NOMO-1 treated with DMSO at 0.1 percent for 48 hours (cell line): Measurements from ENCODE around the gene TDRD12.
"Not testable (repeated sequence)": the region's sequence is repeated elsewhere in the genome, so short reads cannot be mapped to it uniquely, and the experiment has no call there.

Experiments
- DNase-seq: peaks from one replicate; lab custom pipeline; 2025; ENCODE audit not compliant: unreplicated experiment; lab: John Stamatoyannopoulos, UW

TDRD12 gene

DNA sequence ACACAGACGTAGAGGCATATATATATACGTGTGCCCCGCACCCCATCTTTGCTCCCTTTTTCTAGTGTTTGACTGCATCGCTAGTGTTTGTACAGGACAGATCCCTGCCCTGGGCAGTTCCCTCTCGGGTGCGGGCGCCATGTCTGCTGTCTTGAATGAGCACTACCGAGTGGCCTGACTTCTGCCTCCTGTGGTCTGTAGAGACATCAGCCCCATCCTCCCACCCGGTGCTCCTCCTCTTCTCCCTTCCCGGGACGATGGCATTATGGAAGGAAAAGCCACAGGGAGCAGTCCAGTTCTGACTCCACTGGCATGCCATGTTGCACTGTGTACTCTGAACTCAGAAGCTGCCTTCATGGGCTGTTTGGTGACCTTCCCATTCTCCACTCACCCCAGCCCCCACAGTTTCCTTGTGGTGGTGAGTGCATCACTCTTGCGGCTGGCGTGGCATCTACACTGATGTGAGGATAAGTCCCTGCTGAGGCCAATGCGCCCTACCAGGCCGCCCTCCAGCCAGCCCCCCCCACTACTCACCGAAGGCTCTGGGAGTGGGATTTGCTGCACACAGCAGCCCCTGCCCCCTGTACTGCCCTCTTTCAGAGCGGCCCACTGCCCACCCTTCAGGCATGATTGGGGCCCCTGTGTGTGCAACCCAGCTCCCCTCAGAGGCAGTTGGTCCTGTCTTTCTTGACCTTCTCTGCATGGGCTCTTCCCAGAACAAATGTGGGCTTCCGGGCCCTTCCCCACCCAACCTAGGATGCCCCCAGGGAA, 25.2 kb downstream of the TDRD12 start:
- DNase-seq, result no peak

GRCh38 chr19:32745594-32746251, 26.2 kb downstream of the TDRD12 start:
- not testable (repeated sequence) for DNase-seq

- not testable (repeated sequence) for DNase-seq
Observed at GRCh38 chr19:32746631-32747196, 27.1 kb downstream of the TDRD12 start.

DNA sequence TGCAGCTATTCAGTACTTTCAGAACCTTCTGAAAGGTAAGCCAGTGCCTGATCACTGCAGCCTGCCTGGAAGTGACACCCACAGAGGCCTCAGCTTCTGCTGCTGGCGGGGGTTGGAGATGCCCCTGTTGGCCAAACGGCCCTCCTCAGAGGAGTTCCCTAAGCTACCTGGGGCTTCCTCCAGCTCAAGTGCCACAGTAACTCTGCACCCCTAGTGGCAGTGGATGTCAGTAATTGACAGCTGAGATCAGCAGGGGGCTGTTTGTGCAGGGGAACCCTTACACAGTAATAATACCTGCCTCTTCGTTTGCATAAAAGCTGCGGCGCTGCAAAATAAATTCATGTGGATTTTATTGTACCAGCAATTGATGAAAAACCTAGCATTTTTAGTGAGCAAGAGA, 28.9 kb downstream of the TDRD12 start:
- DNase-seq, result no peak

- no peak for DNase-seq
Observed at GRCh38 chr19:32748948-32749347, 29.4 kb downstream of the TDRD12 start.

DNA sequence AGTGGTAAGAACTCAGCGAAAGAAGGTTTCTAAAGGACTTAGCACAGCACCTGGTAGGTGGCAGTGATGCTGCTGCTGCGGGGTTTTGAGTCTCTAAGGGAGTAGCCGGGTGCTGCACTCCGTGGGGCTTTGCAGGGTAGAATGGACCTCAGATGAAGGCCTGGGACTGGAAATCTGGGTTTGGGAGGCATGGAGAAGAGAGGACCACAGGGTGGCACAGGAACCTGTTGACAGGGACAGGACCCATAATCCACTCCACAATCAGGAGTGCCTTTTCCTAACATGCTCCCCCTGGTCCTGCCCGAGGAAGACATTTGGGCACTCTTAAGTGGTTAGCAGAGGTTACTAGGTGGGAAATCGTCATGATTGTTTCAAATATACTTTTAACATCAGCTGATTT, 29.8 kb downstream of the TDRD12 start:
- DNase-seq, result no peak

DNA sequence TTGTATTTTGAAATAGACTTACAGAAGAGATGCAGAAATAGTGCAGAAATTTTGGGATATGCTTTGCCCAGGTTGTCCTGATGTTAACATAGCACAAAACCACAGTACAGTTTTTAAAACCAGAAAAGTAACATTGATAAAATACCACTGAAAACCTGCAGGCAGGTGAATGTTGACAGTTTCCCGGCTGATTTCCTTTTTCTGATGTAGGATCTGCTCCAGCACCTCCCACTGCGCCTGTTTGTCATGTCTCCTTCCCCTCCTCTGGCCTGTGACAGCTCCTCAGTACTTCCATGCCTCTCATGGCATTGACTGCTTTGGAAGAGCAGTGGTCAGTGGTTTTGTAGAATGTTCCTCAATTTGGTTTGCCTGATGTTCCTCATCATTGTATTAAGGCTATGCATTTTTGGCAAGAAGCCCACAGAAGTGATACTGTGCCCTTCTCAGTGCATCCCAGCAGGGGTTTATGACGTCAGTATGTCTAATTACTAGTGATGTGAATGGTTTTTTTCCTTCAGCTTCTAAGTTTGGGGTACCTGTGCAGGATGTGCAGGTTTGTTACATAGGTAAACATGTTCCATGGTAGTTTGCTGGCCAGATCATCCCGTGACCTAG, 31.0 kb downstream of the TDRD12 start:
- peak; percentile 26 for DNase-seq

- no peak for DNase-seq
Observed at GRCh38 chr19:32751066-32751465, 31.5 kb downstream of the TDRD12 start.

GRCh38 chr19:32757189-32757588, 37.6 kb downstream of the TDRD12 start:
- no peak for DNase-seq

GRCh38 chr19:32765365-32765764, 45.8 kb downstream of the TDRD12 start:
- not testable (repeated sequence) for DNase-seq

- no peak for DNase-seq
Observed at GRCh38 chr19:32767951-32768679, 48.5 kb downstream of the TDRD12 start.

DNA sequence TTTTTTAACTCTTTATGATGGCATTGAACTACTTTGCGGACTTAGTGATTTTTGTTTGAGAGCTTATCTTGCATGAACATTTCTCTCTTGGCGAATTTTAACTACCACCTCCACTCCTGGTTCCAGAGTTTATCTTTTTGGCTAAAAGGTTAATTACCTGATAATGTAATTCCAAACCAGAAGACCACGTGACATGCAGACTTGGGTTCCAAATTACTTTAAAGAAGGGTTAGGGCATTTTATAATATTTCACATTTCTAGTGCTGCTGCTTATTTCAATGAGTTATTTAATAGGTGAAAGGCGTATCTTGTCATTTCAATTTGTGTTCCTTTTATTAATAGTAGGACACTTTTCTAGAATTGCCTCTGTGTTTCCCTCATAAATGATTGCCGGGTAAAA, 52.0 kb downstream of the TDRD12 start:
- DNase-seq, result no peak

GRCh38 chr19:32773126-32773525, 53.6 kb downstream of the TDRD12 start:
- DNase-seq, result no peak

DNA sequence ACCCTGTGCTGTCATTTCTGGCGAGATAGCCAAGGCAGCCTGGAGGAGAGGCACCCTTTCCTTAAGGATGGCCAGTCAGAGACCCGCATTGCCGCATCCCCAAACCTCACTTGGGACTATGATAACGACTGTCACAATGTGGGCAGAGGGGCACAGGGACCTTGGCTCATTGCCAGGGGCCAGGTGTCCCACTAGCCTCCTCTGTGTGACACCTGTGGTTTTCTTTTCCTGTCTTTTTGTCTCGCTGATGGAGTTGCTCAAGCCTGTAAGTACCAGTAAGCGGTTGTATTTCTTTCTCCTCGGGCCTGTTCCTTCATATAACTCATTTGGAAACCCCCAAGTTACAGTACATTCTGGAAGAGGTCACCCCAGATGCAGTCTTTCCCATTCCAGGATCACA, 59.5 kb downstream of the TDRD12 start:
- DNase-seq, result no peak

DNA sequence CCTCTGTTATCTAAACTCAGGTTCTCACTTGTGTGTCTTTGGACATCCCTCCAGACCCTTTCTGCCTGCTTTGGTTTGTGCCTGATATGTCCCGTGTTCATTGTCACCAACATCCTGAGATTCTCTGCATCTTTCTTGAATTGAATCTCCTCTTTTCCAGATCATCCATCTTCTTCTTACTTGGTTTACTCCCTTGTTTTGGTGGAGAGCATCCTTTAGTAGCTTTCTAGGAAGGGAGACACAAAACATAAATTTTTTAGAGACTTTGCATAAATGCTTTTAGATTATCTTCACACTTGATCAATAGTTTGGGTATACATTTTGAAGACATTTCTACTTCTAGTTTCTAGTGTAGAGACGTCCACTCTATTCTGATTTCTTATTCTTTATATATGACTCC, 61.7 kb downstream of the TDRD12 start:
- no peak for DNase-seq

- not testable (repeated sequence) for DNase-seq
Observed at GRCh38 chr19:32782089-32782488, 62.5 kb downstream of the TDRD12 start.

- DNase-seq, result not testable (repeated sequence)
Observed at GRCh38 chr19:32787161-32787813, 67.7 kb downstream of the TDRD12 start.

GRCh38 chr19:32787895-32788294, 68.3 kb downstream of the TDRD12 start:
- DNase-seq, result not testable (repeated sequence)

- no peak for DNase-seq
Observed at GRCh38 chr19:32789429-32789828, 69.9 kb downstream of the TDRD12 start.

DNA sequence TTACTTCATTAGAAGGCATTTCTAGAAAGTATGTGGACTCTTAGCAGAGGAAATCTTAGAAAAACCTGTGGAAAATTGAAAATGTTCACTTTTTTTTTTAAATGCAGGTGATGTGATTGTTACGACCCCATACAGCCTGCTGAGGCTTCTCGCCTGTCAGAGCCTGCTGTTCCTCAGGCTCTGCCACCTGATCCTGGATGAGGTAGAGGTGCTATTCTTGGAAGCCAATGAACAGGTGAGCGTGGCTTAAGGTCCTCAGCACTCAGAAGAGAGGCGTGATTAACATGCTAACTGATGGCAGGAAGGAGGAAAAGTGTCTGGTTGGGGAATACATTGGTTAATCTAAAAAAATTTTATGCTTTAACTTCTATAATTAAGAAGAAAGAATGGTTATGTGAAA, 78.6 kb downstream of the TDRD12 start:
- no peak for DNase-seq

GRCh38 chr19:32800191-32800590, 80.6 kb downstream of the TDRD12 start:
- no peak for DNase-seq
